HG03108 (cell line): ENCODE results near the gene LPP.

ENCODE experiments used
- ATAC-seq: cut with Tn5 transposase; IDR thresholded peaks from one replicate; pipeline ENCODE4 v1.9.1; 2021; ENCODE audit warnings: moderate library complexity; ENCODE audit not compliant: unreplicated experiment

The LPP gene

DNA sequence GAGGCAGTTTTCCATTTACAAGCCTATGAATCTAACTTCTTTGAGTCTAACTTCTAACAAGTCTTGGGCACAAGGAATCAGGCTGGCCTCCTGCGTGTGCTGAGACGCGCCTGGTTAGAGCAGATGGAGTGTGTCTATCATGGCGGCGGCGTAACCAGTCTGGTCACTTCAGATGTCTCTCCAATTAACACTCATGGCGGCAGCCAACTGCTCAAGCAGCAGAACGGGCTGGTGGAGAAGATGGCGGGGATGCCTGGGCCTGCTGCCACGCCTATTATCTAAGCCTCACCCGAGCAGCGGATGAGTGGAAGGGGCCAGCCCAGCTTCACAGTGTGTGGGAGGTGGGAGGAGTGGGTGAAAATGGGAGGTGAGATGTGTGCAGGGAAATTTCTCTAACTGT, 771.4 kb downstream of the LPP start:
- no peak for ATAC-seq

DNA sequence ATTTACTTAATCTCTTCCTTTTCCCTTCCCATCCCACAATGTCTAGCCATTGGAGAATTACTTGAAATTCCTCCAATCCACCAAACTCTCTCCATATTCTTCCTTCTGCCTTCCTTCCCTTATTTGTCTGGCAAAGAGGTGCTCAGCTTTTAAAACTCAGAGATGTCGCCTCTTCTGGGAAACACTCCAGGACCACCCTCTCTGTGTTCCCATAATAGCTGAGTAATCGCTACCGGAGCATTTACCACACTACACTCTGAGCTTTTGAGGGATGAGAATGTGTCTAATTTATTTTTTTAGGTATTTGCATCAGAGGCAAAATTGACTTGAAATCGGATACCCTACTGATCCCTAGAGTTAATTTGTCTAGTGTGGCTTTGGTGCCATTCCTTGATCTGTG, 772.2 kb downstream of the LPP start:
- ATAC-seq, result no peak

DNA sequence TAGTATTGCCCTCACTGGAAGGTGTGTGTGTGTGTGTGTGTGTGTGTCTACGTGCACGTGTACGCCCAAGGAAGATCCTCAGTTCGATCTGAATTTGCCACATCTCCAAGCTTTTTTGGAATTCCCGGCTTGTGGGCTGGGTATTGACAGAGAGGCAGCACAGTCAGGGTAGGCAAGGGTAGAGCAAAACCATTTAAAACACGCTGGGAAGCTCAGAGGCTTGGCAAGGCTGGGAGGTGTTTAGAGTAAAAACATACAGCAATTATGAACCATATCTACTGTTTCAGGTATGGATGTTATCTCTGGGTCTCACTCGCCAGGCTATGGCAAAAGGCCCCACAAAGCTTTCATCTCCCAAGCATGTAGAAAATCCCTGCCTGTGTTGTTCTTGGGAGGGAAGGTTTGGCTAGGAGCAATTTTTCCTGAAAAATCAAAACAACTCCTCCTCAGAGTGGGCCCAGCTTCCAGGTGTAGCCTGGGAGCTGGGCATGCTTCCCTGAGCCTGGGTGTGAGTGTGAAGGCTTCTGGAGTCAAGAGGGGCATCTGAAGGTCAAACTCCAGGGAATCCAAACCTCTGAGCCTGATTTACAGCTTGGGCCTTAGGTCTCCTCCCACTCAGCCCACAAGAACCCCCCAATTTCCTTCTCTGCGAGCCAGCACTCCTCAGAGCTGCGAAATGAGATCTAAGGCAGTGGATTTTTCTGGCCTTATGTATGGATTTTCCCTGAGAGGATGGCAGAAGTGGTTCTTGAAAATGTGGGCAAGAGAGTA, 773.0 kb downstream of the LPP start:
- ATAC-seq, result no peak

DNA sequence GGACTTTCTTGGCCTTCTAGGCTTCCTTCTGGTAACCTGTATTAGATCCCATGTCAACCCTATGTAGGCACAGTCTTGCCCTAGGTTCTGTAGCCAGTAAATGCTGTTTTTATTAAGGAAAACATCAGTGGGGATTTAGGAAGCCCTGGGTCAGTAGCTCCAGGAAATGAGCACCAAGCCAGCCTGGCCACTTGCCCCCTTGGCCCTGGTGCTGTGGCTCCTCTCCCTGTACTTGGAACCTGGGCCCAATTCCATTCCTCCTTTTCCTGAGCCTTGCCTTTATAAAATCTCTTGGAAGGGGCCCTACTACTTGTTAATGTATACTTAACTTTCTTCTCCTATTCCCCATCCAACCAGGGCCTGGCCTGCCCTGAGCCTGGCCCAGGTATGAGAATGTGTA, 774.0 kb downstream of the LPP start:
- ATAC-seq, result no peak

DNA sequence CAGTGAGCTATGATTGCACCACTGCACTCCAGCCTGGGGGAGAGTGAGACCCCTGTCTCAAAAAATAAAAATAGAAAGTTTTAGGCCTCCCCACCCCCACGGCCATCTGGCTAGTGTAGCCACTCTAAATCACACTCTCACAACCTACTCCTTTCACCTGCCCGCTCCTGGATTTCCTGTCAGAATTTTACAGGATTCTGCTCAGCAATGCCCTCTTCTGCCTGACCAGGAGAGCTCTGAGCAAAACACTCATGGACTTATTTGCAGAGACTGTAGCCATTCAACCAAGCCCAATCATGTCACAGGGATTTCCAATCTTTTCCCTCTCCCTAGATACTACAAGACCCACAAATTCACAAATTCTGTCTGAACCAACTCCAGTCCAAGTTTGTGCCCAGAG, 775.2 kb downstream of the LPP start:
- no peak for ATAC-seq

DNA sequence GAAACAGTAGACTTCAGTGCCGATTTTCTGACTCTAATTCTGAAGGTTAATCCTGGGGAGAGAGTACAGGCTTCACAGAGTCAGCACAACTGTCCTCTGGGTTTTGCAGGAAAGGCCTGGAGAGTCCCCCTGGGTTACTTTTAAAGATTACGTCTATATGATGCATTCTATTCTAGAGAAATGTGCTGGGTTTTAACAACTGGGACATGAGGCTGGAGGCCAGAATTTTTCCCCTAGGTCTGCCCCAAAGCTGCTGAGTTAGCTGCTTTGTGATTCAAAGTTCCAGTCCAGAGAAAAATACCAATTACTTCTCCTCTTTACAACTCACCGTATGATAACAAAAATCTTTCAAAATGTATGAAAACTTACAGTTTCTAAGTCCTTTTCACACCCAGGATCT, 777.1 kb downstream of the LPP start:
- ATAC-seq, result no peak

DNA sequence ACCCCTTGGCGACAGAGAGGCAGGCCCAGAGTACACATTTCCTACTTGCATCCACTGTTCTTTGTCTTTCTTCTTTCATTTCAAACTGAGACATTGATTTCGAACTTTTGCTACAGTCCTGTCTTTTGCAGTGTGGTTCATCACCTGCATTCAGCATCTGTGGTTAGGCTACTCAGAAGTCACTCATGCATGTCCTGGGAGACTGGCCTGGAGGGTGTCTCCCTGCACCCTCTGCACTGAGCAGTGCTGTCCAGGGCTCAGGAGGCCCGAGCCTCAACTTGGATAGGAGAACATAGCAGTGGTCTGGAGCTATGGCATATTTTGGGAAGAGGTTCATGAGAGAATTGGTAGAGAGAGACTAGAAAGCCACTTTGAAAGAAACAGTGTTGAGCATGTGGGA, 777.6 kb downstream of the LPP start:
- ATAC-seq, result no peak

DNA sequence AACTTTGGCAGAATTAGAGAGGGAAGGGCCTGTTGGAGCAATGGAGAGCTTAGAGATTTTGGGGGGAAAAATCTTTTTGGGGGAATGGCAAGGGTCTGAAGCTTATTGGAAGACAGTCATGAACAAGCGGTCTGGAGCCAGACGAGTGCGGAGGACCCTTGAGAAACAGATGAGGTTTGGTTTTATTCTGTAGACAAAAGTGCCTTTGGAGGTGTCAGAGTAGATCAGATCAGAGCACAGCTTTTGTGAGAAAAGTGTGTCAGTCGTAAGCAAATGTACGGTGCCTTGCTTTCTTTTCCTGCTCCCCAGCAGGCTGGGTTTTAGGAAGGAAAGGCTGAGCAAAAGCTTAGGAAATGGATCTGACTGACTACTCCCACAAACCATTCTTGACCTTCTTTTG, 781.0 kb downstream of the LPP start:
- ATAC-seq, result no peak

DNA sequence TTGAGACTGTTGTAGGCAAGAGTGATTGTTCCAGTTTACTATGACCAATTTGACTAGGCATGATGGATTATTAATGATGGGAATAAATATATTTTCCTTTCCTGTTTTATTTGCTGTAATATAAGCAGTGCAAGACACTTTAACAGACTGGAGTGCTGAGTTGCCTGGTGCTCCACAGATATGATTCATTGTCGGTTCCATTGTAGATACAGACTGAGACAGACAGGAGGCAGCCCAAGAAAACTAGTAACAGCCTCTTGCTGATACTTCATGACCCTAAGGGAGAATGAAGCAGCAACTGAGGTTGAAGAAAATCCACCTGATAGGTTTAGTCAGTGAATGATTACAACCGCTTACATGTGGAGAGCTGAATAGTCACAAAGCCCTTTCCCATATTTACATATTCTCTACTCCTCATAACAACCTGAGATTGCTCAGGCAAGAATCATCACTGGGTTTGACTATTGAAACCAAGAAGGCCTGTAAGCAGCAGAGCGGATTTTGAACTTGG, 782.7 kb downstream of the LPP start:
- ATAC-seq, result no peak

DNA sequence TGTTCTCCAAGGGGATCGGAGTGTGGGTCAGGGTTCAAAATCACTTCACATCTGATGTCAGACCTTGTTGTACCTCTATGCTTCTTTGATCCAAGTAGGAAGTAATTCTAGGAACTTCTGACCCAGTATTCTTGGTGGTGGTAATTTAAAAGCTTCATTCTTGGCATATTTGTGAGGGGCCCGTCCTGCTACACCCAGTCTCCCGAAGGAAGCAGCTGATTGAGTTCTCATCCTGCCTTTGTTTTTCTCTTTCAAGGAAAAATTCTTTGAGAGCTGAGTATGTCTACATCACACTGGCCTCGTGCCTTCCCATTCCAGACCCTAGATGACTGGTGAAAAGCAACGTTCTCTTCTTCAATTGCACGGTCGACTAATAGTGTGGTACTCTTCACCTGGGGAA, 783.4 kb downstream of the LPP start:
- ATAC-seq, result no peak

DNA sequence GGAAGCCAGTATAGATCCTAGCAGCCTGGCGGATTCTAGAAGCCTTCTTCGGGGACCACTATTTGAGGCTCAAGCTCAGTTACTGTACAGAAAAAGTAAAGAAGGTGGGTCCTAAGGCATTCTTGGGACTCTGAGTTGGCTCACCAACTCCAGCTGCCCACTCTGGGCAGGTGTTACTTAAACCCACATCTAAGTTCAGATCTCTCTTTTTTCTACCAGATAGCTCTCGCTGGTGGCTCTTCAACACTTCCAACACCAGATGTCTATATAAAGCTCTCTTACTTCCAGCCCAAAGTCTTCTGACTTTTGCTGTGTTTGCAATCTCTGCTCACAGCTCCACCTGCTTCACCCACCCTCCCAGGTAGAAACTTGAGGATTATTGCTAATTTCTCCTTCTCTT, 785.0 kb downstream of the LPP start:
- no peak for ATAC-seq

DNA sequence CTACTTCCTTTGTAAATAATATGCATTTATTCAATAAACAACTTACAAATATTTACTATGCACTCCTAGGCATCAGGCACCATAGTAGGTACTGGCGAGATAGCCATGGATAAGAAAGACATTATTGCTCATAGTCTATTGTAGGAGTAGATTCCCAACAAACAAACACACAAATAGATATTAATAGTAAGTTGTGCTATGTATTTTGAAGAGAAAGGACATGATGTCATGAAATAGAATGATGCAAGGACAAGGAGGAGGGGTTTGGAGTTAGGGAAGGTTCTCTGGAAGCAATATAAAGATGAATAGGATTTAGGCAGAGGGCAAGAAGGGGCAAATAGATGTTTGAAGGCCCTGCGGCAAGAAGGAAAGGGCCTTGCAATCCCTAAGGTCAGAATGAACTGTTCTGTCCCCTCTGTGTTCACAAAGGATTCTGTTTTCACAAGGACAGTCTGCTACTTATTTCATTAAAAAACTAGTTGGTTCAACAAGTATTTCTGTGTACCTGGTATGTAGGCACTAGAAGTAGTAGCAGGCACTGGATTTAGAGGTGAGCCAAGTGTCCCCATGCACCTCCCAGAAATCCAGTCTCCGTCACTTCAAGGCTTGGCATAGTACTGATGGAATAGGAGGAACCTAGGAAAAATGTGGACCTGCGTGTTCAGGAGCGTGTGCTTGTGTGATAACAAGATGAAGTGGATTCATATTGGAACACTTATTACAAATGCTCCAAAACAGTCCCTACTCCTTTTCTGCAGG, 786.0 kb downstream of the LPP start:
- no peak for ATAC-seq
